GM21825 (cell line): ENCODE measurements around the gene TDRD9.

Experiments used
- ATAC-seq: cut with Tn5 transposase; IDR thresholded peaks from one replicate; pipeline ENCODE4 v1.9.1; 2021; ENCODE audit warnings: mild to moderate bottlenecking, moderate library complexity; ENCODE audit not compliant: unreplicated experiment

The TDRD9 gene

DNA sequence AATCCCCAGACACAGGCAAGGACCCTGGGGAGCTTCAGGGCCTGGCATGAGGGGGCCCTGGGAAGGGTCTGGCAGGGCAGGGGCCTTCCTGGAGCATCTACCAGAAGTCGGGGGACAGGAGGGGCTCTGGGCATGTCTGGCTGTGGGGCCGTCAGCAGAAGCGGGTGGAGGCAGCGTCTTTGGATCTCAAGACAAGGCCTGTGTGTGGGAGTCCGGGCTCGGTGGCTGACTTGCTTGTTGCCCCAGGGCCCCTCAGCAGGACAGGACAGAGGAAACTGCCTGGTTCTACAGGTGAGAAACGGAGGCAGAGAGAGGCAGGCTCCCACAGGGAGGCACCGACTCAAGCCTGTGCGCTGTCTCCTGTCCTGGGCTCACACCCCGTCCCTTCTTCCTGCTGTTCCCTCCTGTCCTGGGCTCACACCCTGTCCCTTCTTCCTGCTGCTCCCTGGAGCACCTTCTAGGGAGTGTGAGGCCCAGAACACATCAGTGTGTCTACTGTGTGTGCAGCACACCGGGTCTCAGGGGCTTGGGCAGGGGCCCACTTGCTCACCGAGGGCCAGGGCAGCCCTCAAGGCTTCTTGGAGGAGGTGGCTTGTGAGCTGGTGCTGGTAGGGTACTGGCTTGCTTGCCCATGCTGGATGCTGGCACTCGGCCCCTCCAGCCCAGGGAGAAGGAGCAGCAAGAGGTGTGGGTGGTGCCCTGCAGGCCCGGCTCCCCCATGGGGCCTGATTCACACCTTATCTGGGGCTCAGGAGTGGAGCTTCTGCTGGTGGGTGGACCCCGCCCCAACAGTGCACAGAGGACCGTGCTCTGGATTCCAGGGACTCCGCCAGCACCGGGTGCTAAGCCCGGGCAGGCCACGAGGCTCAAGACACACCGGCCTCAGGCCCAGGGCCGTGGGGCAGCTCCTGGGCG lies 172.2 kb downstream of the TDRD9 start:
- ATAC-seq: no peak

DNA sequence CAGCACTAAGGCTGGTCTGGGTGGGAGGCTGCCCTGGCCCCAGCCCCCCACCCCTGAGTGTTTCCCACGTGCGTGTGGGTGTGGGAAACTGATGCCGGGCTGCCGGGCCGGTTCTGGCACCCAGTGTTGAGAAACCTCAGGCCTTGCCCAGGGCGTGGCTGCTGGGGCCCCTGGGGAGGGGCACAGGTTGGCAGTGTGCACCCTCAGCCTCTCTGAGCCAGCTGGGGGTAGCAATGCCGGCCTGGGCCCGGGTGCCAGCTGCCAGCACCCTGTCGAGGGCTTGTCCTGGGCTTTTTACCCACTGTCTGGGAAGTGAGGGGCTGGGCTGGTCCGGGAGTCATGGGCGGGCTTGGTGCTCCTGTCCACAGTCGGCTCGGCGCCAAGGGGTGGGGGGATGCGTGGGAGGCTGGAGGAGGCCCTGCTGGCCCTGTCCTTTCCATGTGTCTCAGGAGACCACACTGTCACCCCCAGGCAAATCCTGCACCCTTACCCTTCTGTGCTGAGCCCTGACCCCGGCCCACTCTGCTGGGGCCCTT lies 172.9 kb downstream of the TDRD9 start:
- ATAC-seq: no peak

DNA sequence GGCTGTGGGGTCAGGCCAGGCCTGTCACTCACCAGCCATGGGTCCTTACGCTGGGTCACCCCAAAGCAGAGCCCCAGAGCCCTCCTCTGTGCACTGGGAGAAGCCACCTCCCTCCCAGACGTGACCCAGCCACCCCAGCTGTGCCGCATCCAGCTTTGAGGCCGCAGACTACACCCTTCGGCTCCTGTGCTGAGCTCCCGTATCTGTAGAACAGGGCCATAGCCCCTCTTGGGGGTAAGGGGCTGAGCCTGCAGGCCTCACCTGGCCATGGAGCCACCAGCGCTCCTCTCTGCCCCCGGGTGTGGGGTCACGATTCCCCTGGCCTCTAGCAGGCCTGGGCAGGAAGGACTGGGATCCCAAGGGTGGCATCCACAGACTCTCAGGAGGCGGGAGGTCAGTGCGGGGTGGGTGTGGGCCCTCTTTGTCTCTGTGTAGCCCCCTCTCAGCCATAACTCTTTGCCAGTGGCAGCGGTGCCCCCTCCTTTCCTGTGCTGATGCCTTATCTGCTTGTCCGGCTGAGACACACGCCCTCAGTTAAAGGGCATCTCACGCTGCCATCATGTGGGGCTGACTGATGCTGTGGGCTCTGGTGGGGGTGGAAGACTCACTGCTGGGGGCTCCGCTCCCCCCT lies 173.5 kb downstream of the TDRD9 start:
- no peak for ATAC-seq
